ENCODE data around the gene MYL12B.

Gene MYL12B

GRCh38 chr18:3297025-3297984 lies 35.4 kb downstream of the MYL12B start:
- Histone ChIP-seq H3K9me3 (peaks cover 0 to 6% (median 0%) of the 10 kb centered on the region in 3 donors), H3K4me1 (peaks cover 0 to 11% (median 2%) of the 10 kb centered on the region in 4 donors), H3K27ac (peak overlapping the region in 1 of 2 donors; percentile 16), H3K4me3 (peak overlapping the region; percentile 51), H3K36me3 (no peaks in the 10 kb centered on the region), H3K27me3 (no peaks in the 10 kb centered on the region)
- intact Hi-C loops (cut with DNase I; ENCODE audit: low total_unique reads): no loop called here
- peak; percentile 81 to 86 for DNase-seq
- peak in 1 of 2 experiments; percentile 17 for TF ChIP-seq CTCF (IDR thresholded peaks at IDR 0.05)

GRCh38 chr18:3304832-3305231 lies 42.9 kb downstream of the MYL12B start:
- H3K4me1 ChIP-seq: peaks cover 0 to 3% (median 0%) of the 10 kb centered on the region in 4 donors
- H3K9me3 ChIP-seq: no peaks in the 10 kb centered on the region
- no peak for TF ChIP-seq CTCF (IDR thresholded peaks at IDR 0.05)
- H3K27ac ChIP-seq: no peak overlapping the region
- intact Hi-C loops (cut with DNase I; ENCODE audit: low total_unique reads): no loop called here
- no peaks in the 10 kb centered on the region for H3K36me3 ChIP-seq
- H3K27me3 ChIP-seq: no peaks in the 10 kb centered on the region
- no peak for DNase-seq
- no peak overlapping the region for H3K4me3 ChIP-seq

- Histone ChIP-seq H3K4me3 (no peak overlapping the region), H3K27ac (no peak overlapping the region), H3K27me3 (no peaks in the 10 kb centered on the region), H3K9me3 (no peaks in the 10 kb centered on the region), H3K4me1 (peaks cover 0 to 3% (median 0%) of the 10 kb centered on the region in 4 donors), H3K36me3 (no peaks in the 10 kb centered on the region)
- DNase-seq: no peak
- intact Hi-C loops (cut with DNase I; ENCODE audit: low total_unique reads): no loop called here
- TF ChIP-seq CTCF (IDR thresholded peaks at IDR 0.05): no peak
Measured at GRCh38 chr18:3305354-3305762, 43.4 kb downstream of the MYL12B start.

GRCh38 chr18:3305933-3306332 lies 44.0 kb downstream of the MYL12B start:
- H3K27ac ChIP-seq: no peak overlapping the region

GRCh38 chr18:3306391-3306790 lies 44.5 kb downstream of the MYL12B start:
- no peak overlapping the region for H3K27ac ChIP-seq
- no peaks in the 10 kb centered on the region for H3K36me3 ChIP-seq
- H3K27me3 ChIP-seq: no peaks in the 10 kb centered on the region
- no peak for TF ChIP-seq CTCF (IDR thresholded peaks at IDR 0.05)
- intact Hi-C loops (cut with DNase I; ENCODE audit: low total_unique reads): no loop called here
- no peak overlapping the region for H3K4me3 ChIP-seq
- peaks cover 0 to 3% (median 0%) of the 10 kb centered on the region in 4 donors for H3K4me1 ChIP-seq
- DNase-seq: no peak
- no peaks in the 10 kb centered on the region for H3K9me3 ChIP-seq

More at GRCh38 chr18:3305933-3306332, 44.0 kb downstream of the MYL12B start:
- Histone ChIP-seq H3K4me3 (no peak overlapping the region), H3K27me3 (no peaks in the 10 kb centered on the region), H3K36me3 (no peaks in the 10 kb centered on the region), H3K4me1 (peaks cover 0 to 3% (median 0%) of the 10 kb centered on the region in 4 donors), H3K9me3 (no peaks in the 10 kb centered on the region)
- DNase-seq: no peak
- no peak for TF ChIP-seq CTCF (IDR thresholded peaks at IDR 0.05)
- intact Hi-C loops (cut with DNase I; ENCODE audit: low total_unique reads): no loop called here
